GM19099 (cell line): ENCODE measurements around the gene RAB31.

Experiments
- POLR2A ChIP-seq: IDR thresholded peaks from 3 replicates; pipeline ENCODE4 v1.6.1; 2011; ENCODE audit warnings: low read depth; ENCODE audit not compliant: insufficient read length; ENCODE audit errors: extremely low read depth

The RAB31 gene

DNA sequence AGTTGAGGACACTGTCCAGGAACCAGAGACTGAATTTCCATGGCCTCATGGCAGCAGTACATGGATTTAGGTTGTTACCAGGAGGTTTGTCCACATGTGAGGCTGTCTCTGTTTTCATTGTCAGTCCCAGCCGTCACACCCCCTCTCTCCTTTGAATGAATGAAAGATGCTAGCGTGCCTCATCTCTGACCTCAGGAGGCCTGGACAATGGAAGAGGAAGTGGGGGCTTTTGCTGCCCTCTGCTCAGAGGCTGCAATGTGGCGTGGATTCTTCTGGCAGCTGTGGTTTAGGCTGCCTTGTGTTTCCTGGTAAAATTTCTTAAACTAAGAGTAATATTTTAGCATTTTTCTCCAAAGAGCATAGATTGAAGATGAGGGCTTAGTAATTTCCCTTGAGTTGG is 47.5 kb downstream of the RAB31 start:
- TF ChIP-seq POLR2A = no peak

DNA sequence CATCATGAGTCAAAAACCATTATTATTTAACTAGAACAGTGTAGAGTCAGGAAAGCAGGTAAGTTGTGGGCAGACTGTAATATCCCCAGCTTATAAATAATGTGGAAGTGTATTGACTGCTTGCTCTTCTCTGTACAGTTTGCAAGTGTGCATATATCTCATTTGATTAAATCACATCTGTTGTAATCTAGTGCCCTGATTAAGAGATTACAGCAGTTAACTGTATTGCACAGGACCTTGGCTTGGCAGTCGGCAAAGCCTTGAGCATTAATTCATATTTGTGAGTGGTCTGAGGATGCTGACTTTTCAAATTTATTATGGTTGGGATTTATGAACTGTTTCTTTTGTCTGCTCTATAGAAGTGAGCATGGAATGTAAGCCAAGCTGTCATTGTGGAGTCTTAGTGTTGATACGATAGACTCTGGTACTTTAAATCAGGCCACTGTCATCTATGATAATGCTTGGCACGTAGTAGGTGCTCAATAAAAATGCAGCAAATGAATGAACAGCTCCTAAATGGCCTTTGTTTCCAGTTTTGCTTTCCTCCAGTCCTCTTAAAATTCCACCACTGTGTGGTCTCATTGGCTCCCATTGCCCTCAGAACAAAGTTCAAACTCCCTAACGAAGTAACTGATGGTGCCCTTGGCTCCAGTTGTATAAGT is 48.3 kb downstream of the RAB31 start:
- TF ChIP-seq POLR2A = no peak

DNA sequence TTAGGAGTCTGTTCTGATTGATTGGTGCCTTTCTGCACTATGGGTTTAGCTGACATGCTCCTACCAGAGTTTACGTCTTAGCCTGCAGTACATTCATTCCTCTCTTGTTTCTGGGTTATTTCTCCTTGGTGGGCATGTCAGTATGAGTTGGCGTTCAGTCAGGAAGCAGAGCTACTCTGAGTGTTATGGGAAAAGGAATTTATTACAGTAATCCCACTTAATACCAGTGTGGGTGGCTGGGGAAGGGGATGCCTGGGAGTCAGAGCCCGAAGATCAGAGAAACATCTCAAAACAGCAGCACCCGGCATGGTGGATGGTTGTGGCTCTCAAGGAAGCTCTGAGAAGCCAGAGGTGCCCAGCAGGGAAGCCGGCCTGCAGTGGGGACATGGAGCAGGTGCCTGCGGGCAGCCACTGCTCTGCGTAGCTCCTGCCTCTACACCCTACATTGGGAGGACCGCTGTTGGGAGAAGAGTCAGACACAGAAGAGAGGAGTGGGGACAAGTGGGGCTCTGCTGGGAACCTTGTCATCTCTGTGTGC is 48.9 kb downstream of the RAB31 start:
- TF ChIP-seq POLR2A = no peak

DNA sequence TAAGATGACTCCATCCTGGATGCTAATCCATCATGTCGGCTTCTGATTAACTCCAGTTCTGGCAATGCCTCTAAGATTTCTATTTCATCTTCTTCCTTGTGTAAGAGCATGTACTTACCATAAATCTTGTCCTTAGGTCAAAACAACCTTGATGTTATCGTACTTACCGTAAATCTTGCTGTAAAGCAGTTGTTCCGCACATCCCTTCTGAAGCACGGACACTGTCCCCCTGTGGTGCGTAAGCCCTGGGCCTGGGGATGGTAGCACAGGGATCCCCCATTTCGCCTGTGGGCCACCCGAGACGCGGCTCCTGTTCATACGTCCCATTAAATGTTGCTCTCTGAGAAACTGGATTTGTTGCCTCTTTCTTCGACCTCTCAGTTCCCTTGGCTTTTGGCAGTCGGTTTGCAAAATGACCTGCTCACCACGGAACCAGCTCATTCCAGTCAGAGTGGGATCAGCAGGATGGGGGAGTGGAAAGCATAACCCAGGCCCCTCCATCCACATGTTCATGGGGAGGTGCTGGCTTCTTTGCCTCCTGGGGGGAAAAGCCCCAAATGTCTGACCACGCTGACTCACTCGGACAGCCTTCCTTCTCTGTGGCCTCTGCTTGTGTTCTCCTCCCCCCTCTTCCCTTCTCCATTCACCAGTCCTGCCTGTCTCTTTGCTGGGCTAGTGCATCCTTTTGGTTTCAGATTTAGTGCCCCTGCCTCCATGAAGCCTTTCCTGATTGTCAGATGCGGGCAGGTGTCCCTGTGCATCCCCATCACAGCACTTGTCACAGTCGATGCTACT is 49.9 kb downstream of the RAB31 start:
- TF ChIP-seq POLR2A = no peak

DNA sequence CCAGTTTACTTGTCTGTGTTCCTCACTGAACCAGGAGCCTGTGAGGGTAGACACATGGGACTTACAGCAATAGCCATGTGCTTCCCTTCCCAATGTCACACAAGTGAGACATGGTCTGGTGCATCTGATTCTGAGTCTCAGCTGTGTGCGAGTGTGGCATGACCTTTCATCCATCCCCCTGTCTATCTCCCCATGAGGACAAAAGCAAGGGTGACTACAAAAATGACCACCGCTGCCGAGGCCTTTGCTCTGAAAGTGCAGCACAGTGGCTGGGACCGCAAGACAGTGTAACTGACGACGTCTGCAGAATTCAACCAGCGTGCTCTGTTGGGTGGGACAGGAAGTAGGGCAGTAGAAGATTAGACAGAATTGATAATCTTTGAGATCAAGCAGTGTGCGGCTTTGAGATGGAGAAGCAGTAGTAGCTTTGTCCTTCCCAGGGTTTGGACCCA is 50.5 kb downstream of the RAB31 start:
- no peak for TF ChIP-seq POLR2A

DNA sequence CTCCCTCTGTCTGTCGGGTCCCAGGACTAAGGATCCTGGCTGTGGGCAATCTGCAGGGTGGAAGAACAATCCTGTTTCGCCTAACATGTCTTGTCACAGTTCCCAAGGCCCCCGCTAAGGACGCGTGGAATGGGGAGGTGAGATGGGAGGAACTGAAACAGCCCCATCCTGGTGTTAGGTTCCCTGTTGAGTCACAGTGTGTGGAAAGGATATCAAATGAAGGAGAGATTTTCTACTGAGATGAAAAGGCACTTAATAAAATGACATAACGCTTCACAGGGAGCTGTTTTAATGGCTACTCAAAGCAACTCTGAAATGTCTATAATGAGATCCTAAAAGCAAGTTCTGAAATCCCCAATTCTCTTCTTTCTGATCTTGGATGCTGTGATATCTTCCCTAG is 52.5 kb downstream of the RAB31 start:
- no peak for TF ChIP-seq POLR2A

DNA sequence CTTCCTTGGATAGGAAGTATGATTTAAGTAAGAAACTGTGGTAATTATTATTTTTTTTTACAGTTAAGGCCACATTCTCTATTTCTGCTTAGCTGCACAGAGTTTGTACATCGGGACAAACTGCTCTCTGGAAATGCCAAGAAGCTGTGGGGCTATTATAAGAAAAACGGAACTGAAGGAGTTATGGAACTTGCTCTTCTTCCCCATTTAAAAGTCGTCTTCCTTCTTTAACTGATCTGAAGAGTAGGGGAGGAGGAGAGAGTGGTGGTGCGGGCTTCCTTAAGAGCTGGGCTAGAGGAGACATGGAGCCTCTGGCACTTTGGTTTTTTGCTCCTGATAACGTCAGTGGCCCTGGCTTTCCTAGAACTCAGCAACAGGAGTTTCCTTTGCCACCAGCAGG is 54.4 kb downstream of the RAB31 start:
- TF ChIP-seq POLR2A = no peak

DNA sequence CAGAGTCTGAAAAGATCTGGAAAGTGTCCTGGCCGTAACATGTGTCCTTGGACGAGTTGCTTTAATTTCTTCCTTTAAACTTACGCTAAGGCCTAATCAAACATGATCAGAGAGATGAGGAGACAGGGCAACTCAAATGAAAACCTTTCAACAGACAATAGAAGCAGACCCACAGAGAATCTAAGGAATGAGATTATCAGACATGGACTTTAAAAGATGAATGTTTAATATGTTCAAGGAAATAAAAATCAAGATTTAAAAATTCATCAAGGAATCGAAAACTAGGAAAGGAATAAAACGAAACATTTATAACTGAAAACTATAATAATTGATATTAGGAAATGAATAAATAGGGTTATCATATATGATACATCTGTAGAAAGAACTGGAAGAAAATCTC is 55.1 kb downstream of the RAB31 start:
- TF ChIP-seq POLR2A = no peak

DNA sequence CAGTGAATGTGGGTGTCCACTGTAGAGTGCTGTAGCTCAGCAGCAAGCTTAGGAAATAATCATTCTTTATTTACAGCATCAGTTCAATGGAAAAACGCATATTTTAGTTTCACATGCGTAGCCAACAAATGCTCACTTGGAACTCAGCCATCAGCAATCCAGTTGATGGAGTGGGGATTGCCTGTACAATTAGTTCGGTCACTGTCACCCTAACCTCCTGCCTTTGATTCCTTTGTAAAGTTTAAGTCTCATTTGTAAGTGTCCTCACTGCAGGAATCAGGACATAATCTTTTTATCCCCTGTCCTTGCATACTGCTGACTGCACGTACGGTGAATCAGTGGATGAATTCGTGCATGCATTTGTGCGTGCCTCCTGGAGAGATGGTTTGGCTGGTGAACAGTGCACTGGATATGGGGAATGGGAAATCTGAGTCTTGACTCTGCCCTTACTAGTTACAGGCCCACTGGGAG is 55.9 kb downstream of the RAB31 start:
- TF ChIP-seq POLR2A = no peak

DNA sequence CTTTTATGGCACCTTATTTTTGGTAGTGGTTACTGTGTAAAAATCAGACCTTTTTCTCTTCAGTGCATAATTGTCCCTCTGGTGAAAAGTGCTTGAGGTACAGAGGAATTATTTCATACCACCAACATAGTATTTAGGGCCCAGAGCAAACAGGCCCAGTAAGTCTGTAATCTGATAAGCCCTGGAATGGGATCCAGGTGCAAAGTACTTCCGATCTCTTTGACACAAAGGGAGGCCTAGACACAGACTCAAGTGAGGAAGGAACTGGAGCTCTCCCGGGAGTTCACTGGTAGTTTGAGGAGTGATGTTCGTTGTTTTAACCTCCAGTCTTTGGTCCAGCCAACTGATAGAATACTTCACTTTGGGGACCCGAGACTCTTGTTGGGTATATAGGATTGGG is 57.4 kb downstream of the RAB31 start:
- no peak for TF ChIP-seq POLR2A

DNA sequence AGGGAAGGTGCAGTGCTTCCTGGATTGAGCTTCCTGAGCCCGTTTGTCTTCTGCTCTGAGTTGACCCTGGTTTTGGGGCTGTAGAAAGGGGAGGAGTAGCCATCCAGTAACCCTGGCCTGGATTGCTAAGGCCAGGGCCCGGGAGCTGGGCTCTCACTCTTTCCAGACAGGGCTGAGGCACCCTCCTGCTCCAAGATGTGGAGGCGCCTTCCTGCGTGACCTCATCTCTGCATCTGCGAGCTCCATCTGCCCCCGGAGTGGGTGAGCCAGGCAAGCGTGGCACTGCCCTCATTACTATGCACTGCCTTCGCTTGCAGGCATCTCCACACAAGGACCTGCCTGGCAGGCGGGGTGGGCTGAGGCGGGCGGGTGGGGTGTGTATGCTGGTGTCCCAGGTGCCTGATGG is 58.0 kb downstream of the RAB31 start:
- no peak for TF ChIP-seq POLR2A

DNA sequence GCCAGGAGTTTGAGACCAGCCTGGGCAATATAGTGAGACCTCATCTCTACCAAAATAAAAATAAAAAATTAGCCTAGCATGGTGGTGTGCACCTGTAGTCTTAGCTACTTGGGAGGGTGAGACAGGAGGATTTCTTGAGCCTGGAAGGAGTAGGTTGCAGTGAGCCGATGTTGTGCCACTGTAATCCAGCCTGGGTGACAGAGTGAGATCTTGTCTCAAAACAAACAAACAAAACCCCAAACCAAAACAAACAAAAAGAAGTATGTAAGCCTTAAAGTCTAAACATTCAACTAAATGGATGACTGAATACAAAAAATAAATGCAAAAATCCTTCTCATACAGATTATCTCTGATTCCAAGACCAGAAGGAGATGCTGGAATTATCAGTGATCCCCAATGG is 58.6 kb downstream of the RAB31 start:
- no peak for TF ChIP-seq POLR2A

DNA sequence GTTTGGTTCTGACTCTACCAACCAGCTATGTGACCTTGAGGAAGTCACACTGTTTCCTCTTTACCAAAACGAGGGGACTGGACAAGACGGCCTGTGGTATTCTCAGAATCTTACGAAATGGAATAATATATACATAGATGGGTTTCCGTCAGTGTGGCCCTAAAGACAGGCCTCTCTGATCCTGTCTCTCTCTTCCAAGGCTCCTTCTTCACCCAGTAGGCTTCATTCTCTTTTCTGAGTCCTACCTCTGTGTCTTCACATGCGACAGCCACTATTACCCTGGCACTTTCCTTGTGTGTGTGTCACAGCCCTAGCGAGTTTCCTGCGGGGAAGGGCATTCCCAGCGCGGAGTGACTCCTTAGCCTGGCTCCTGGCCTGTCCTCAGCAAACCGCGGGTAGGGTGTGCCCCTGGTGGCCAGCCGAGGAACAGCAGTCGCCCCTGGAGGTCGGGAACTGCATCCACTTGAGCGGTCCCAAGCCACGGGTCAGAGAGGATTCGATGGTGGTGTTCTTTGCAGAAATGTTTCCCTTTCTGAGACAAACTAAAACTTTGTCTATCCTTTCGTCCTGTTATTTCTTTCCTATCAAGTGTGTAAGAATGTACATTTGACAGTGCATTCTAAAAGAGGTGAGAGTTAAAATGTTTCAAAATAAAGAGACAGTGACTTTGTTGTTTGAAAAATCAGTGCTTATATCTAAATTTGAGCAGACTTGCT is 63.3 kb downstream of the RAB31 start:
- TF ChIP-seq POLR2A = no peak

DNA sequence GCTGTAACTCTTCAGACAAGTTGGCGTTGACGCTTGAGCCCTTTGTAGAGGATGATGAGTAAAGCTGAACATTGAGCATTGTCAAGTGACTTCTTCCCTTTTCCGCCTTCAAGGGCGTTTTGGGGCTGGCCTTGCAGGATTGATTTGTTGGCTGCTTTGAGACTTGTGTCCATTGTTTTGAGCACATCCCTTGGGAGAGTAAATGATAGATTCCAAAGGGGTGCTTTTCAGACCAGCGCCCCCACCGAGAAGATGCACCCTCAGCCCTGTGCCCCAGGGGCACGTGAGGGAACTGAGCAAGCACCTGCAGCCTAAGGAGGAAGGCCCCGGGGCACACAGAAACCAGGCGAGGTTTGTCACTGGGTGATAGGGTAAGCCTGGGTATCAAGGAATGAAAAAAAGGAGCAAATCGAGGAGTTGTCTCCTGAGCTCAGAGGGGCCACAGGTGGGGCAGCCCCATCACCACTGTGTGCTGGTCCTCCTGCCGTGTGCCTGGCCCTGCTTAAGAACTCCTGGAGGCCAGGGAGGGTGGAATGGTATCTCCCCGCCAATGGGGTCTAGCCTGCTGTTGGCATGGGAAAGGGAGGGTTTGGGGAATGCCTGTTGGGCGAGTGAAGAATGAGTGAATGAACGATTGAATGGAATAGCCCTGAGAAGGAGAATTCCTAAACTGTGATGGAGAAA is 64.0 kb downstream of the RAB31 start:
- TF ChIP-seq POLR2A = no peak
